ENCODE measurements around the gene UBE2E2.
A peak's percentile ranks its signal among the peaks of the same experiment; 100 is the strongest.

The UBE2E2 gene

GRCh38 chr3:23440416-23441294 is 237.5 kb downstream of the UBE2E2 start:
- TF ChIP-seq CTCF (IDR thresholded peaks at IDR 0.05; ENCODE audit: borderline replicate concordance, insufficient read depth, low read depth, low read length), result no peak

GRCh38 chr3:23442598-23443383 is 239.7 kb downstream of the UBE2E2 start:
- no peak overlapping the region for H3K4me3 ChIP-seq (ENCODE audit: low read depth, low read length)
- TF ChIP-seq CTCF (IDR thresholded peaks at IDR 0.05; ENCODE audit: borderline replicate concordance, insufficient read depth, low read depth, low read length), result no peak

More at GRCh38 chr3:23440416-23441294, 237.5 kb downstream of the UBE2E2 start:
- no peak overlapping the region for H3K4me3 ChIP-seq (ENCODE audit: low read depth, low read length)

GRCh38 chr3:23444386-23444785 is 241.3 kb downstream of the UBE2E2 start:
- 0 out of 2 replicates have a peak, but pooled peaks have one; percentile 4 for TF ChIP-seq CTCF (IDR thresholded peaks at IDR 0.05; ENCODE audit: borderline replicate concordance, insufficient read depth, low read depth, low read length)
- no peak overlapping the region for H3K4me3 ChIP-seq (ENCODE audit: low read depth, low read length)

- no peak for TF ChIP-seq CTCF (IDR thresholded peaks at IDR 0.05; ENCODE audit: borderline replicate concordance, insufficient read depth, low read depth, low read length)
- H3K4me3 ChIP-seq (ENCODE audit: low read depth, low read length), result no peak overlapping the region
Measured at GRCh38 chr3:23446301-23446700, 243.2 kb downstream of the UBE2E2 start.

GRCh38 chr3:23448998-23449537 is 245.9 kb downstream of the UBE2E2 start:
- no peak for TF ChIP-seq CTCF (IDR thresholded peaks at IDR 0.05; ENCODE audit: borderline replicate concordance, insufficient read depth, low read depth, low read length)

GRCh38 chr3:23450051-23450450 is 246.9 kb downstream of the UBE2E2 start:
- no peak overlapping the region for H3K4me3 ChIP-seq (ENCODE audit: low read depth, low read length)
- TF ChIP-seq CTCF (IDR thresholded peaks at IDR 0.05; ENCODE audit: borderline replicate concordance, insufficient read depth, low read depth, low read length), result no peak

More at GRCh38 chr3:23448998-23449537, 245.9 kb downstream of the UBE2E2 start:
- H3K4me3 ChIP-seq (ENCODE audit: low read depth, low read length), result no peak overlapping the region
